Measurements from ENCODE around the gene TBC1D4.
"Not testable (repeated sequence)": the region's sequence is repeated elsewhere in the genome, so short reads cannot be mapped to it uniquely, and the experiment has no call there.

- TF ChIP-seq POLR2AphosphoS5 (IDR thresholded peaks at IDR 0.05; ENCODE audit: borderline replicate concordance, low read depth, low read length); EZH2 (IDR thresholded peaks at IDR 0.05): not testable (repeated sequence)
These were observed 236.4 kb downstream of the TBC1D4 start for GRCh38 chr13:75245578-75245977.

Measured in SK-N-MC (cell line).